K562 (cell line): Measurements from ENCODE around the gene SLC26A5. TPM values are rescaled to one million over a fixed set of nuclear protein-coding genes. Genes with fewer than 3 reads are reported as not detected.

ENCODE experiments used
- ERF ChIP-seq: fragments of 450-650 bp; formaldehyde crosslinking; IDR thresholded peaks from 2 replicates; pipeline ENCODE4 v1.4.0; 2020; ENCODE audit warnings: mild to moderate bottlenecking, mixed read lengths
- GATAD2A ChIP-seq: fragments of 450-650 bp; IDR thresholded peaks from 2 replicates; pipeline ENCODE4 v1.6.1; 2017
- polyA plus RNA-seq, 8 experiments: library from polyadenylated mRNA; depleted of rRNA in 4 of 8; stranded (reverse) in 5 of 8; unstranded in 3 of 8; fragments of >200 nt; fragmentation: Nextera tagmentation in 2 of 8; fragmentation: Illumina TruSeq in 1 of 8; extraction: Ambion mirVana in 2 of 8; extraction: Trizol in 1 of 8; gene quantifications; 2 replicates each; pipeline versions ENCODE4 v1.2.1 to v1.2.3, GENCODE V29; 2011 to 2014; ENCODE audit warnings: inconsistent platforms in 1 of 8, missing spikeins in 1 of 8
- total RNA-seq, 7 experiments: library from RNA; depleted of rRNA in 6 of 7; stranded (reverse); fragments of >200 nt in 6 of 7; fragmentation: Illumina TruSeq in 2 of 7; extraction: Trizol in 2 of 7; gene quantifications; 2 replicates each; pipeline versions ENCODE4 v1.2.1 to v1.2.3, GENCODE V29; 2011 to 2021; ENCODE audit warnings: low replicate concordance in 1 of 7
- TF ChIP-seq, protein P1 (sequence below), 2 experiments: fragments of 450-650 bp; IDR thresholded peaks; 2 replicates each; pipeline ENCODE4 v1.6.1; 2016; ENCODE audit warnings: mild to moderate bottlenecking in 2 of 2, borderline replicate concordance in 1 of 2, low read depth in 1 of 2, moderate library complexity in 1 of 2

The SLC26A5 gene
- total and polyA plus RNA-seq, 9 of the 15 experiments (the other 6 are each of a cell fraction or from before 2014, with no cell fraction given), result not detected

DNA sequence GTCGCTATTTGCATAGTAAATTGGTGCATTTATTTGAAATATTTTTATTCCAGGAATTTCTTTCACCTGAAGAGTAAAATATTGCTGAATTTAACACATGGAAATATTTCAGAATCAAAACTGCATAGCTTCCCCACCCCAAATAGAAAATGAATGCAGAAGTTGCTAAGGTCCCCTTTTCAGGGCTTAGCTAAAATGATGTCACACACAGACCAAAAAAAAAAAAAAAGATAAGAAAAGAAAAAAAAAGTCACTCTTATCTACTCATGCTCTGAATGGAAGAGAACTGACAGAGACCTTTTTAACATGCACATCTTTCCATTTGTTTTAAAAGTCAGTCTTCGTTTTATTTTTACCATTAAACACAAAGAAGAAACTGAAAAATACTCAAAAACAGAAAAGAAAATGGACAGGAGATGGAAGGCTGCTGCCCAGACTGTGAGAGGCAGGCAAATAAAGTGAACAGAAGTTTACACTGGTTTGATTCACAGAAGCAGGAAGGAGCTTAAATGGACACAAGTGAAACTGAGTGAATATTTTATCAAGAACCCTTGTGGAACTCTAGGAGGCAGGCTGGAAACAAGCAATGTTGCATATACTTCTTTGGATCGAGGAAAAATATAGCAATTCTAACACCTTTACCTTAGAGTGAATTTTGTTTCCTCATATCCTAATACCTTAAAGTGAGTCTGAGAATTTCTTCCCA is 66.6 kb downstream of the SLC26A5 start (continued):
- TF ChIP-seq, protein P1, sequence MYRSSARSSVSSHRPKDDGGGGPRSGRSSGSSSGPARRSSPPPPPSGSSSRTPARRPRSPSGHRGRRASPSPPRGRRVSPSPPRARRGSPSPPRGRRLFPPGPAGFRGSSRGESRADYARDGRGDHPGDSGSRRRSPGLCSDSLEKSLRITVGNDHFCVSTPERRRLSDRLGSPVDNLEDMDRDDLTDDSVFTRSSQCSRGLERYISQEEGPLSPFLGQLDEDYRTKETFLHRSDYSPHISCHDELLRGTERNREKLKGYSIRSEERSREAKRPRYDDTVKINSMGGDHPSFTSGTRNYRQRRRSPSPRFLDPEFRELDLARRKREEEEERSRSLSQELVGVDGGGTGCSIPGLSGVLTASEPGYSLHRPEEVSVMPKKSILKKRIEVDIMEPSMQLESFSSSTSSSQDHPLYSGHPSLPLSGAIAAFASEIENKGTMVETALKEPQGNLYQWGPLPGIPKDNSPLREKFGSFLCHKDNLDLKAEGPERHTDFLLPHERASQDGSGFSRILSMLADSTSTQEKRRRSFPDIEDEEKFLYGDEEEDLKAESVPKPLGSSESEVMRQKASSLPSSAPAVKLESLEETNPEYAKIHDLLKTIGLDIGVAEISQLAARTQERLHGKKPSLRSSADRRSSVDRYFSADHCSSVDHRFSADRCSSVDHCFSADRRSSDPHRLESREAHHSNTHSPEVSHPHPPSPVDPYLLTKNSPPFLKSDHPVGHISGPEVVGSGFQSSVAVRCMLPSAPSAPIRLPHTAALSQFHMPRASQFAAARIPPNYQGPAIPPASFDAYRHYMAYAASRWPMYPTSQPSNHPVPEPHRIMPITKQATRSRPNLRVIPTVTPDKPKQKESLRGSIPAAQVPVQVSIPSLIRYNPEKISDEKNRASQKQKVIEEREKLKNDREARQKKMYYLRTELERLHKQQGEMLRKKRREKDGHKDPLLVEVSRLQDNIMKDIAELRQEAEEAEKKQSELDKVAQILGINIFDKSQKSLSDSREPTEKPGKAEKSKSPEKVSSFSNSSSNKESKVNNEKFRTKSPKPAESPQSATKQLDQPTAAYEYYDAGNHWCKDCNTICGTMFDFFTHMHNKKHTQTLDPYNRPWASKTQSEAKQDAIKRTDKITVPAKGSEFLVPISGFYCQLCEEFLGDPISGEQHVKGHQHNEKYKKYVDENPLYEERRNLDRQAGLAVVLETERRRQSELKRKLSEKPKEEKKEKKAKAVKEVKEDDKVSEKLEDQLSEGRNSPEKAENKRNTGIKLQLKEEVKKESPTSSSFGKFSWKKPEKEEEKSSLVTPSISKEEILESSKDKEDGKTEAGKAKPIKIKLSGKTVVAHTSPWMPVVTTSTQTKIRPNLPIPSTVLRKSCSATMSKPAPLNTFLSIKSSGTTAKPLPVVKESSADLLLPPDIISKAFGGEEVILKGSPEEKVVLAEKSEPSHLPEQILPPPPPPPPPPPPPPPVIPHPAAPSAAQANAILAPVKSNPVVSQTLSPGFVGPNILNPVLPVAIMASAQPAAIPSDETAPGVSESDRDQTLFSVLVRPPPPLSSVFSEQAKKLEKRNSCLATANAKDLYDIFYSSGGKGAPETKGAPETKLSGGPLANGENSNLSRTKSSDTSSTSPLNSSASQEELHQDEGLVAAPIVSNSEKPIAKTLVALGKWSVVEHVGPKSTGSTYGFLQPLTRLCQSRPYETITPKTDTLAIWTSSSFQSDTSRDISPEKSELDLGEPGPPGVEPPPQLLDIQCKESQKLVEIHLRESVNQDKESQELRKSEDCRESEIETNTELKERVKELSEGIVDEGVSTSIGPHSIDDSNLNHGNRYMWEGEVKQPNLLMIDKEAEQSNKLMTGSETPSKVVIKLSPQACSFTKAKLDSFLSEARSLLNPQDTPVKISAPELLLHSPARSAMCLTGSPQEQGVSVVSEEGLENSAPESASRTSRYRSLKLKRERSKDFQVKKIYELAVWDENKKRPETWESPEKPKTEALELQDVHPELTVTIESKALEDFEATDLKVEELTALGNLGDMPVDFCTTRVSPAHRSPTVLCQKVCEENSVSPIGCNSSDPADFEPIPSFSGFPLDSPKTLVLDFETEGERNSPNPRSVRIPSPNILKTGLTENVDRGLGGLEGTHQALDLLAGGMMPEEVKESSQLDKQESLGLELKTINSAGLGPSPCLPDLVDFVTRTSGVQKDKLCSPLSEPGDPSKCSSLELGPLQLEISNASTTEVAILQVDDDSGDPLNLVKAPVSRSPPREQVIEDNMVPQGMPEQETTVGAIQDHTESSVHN (IDR thresholded peaks at IDR 0.05; ENCODE audit: borderline replicate concordance in 1 of 2, low read depth in 1 of 2), result 0 out of 4 replicates have a peak, but pooled peaks of 1 of the 2 experiments have one; percentile 23
- no peak for TF ChIP-seq GATAD2A
- no peak for TF ChIP-seq ERF
- TF ChIP-seq, all 486 proteins: peak for 21
